ENCODE results near the gene CDH16.

DNA sequence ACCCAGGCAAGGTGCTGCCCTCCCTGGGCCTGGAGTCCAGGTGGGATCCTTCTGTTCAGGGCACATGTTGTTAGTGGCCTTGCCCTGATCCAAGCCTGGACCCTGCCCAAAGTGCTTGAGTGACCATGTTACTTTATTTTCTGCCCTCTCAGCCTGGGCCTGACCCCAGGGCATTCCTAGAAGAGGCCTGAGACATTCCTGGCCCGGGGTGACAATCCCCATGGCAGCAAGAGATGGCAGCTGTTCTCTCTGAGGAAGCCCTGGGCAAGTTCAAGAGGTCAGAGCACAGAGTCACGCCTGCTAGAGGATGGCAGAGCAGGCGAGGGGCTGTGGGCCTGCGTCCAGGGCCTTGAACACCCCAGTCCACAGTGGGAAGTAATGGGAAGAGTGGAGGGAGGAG, 5.0 kb downstream of the CDH16 start:
- TF ChIP-seq, protein P1, sequence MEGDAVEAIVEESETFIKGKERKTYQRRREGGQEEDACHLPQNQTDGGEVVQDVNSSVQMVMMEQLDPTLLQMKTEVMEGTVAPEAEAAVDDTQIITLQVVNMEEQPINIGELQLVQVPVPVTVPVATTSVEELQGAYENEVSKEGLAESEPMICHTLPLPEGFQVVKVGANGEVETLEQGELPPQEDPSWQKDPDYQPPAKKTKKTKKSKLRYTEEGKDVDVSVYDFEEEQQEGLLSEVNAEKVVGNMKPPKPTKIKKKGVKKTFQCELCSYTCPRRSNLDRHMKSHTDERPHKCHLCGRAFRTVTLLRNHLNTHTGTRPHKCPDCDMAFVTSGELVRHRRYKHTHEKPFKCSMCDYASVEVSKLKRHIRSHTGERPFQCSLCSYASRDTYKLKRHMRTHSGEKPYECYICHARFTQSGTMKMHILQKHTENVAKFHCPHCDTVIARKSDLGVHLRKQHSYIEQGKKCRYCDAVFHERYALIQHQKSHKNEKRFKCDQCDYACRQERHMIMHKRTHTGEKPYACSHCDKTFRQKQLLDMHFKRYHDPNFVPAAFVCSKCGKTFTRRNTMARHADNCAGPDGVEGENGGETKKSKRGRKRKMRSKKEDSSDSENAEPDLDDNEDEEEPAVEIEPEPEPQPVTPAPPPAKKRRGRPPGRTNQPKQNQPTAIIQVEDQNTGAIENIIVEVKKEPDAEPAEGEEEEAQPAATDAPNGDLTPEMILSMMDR (conservative IDR thresholded peaks at IDR 0.05): no peak
- no peak for TF ChIP-seq ZFX (IDR thresholded peaks at IDR 0.05)
